Nephron progenitor cell (in vitro differentiated cells): ENCODE data around the gene PBOV1.

Experiments used
- DNase-seq: peaks from one replicate; pipeline ENCODE4 v3.0.0; 2021
- H3K27ac Mint-ChIP-seq: 2 replicates; pipeline ENCODE4 v1.8.0; 2021; ENCODE audit warnings: mild to moderate bottlenecking, moderate library complexity, mixed read lengths
- H3K27me3 Mint-ChIP-seq: 2 replicates; pipeline ENCODE4 v1.8.0; 2021; ENCODE audit warnings: mild to moderate bottlenecking, low read depth, mixed read lengths; ENCODE audit not compliant: poor library complexity
- H3K36me3 Mint-ChIP-seq: 2 replicates; pipeline ENCODE4 v1.8.0; 2021; ENCODE audit warnings: low read depth, mixed read lengths
- H3K4me1 Mint-ChIP-seq: 2 replicates; pipeline ENCODE4 v1.8.0; 2021; ENCODE audit warnings: mixed read lengths
- H3K4me3 Mint-ChIP-seq: 2 replicates; pipeline ENCODE4 v1.8.0; 2021; ENCODE audit warnings: mild to moderate bottlenecking, moderate library complexity, mixed read lengths
- H3K9me3 Mint-ChIP-seq: 2 replicates; pipeline ENCODE4 v1.8.0; 2021; ENCODE audit warnings: mild to moderate bottlenecking, moderate library complexity, mixed read lengths
- TF ChIP-seq, protein P1 (sequence below): fragments of 200-600 bp; sonication (generic); IDR thresholded peaks from 2 replicates; pipeline ENCODE4 v1.5.0; 2021; ENCODE audit warnings: antibody characterized with exemption

PBOV1 gene

DNA sequence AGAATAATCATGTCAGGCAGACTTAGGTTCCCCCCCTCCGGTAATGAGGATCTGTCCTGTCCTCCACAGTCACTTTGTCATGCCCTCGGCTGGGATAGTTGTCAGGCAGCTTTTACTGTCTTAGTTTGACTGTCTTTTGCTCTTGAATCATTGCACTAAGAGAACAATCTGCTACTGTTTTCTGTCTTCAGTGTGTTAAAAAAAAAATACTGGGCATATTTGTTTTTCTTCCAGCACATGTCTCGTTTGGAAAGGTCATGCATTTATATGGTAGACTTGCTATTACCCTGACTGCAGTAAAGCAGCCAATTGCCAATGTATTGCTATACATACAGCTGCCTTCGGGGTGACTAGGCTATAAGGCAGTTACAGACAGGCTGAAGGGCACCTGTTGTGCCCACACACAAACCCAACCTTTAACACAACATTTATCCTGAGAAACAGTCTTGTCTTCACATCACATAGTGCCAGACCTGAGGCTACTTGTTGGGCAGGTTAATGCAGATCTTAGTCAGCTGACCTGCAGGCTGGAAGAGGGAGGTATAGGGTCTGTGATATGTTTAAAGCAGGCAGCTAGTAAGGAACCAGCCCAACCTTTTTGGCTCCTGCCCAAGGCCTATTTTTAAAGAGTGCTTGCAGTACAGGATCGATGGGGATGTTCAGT is 29.9 kb downstream of the PBOV1 start:
- Mint-ChIP-seq H3K27ac (no peak overlapping the region), H3K4me3 (no peak overlapping the region), H3K9me3 (no peaks in the 10 kb centered on the region), H3K36me3 (no peaks in the 10 kb centered on the region), H3K4me1 (no peaks in the 10 kb centered on the region), H3K27me3 (peaks cover 7% of the 10 kb centered on the region)
- TF ChIP-seq, protein P1, sequence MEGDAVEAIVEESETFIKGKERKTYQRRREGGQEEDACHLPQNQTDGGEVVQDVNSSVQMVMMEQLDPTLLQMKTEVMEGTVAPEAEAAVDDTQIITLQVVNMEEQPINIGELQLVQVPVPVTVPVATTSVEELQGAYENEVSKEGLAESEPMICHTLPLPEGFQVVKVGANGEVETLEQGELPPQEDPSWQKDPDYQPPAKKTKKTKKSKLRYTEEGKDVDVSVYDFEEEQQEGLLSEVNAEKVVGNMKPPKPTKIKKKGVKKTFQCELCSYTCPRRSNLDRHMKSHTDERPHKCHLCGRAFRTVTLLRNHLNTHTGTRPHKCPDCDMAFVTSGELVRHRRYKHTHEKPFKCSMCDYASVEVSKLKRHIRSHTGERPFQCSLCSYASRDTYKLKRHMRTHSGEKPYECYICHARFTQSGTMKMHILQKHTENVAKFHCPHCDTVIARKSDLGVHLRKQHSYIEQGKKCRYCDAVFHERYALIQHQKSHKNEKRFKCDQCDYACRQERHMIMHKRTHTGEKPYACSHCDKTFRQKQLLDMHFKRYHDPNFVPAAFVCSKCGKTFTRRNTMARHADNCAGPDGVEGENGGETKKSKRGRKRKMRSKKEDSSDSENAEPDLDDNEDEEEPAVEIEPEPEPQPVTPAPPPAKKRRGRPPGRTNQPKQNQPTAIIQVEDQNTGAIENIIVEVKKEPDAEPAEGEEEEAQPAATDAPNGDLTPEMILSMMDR, result no peak
- no peak for DNase-seq

DNA sequence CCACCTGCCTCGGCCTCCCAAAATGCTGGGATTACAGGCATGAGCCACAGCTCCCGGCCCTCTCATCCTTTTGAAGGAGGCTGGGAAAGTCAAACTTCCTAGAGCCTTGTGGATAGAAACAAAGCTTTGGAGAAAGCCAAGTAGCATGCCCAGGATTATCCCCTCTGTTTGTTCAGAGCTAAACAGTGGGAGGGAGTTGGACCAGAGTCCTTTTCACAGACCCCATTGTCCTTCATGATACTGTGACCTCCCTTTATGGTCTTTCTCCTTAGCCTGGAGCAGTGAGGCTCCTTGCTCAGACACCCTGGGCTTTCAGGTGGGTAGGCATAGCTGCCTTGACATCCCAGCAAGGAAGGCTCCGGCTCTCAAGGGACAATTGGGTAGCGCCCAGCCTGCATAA is 31.1 kb downstream of the PBOV1 start:
- Mint-ChIP-seq H3K4me1 (no peaks in the 10 kb centered on the region), H3K27me3 (peaks cover 5% of the 10 kb centered on the region), H3K9me3 (no peaks in the 10 kb centered on the region), H3K27ac (no peak overlapping the region), H3K4me3 (no peak overlapping the region), H3K36me3 (no peaks in the 10 kb centered on the region)
- no peak for DNase-seq
- TF ChIP-seq, protein P1, result no peak

DNA sequence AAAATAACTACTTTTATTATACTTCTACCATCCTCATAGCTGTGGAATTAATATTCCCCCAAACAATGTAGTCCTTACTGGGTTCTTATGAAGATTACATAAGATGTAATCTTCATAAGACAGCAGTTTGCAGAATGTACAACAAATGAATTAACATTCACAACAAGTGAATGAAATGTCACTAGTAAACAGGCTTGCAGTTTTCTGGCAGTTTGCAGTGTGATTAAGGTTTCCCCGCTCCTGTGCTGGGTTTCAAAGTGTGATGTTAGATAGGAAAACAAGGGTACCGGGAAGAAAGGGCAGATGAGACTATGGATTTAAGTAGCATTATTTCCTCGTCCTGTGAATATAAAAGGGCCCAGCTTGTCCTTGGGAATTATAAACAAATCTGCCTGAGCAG is 34.1 kb downstream of the PBOV1 start:
- Mint-ChIP-seq H3K4me3 (no peak overlapping the region), H3K27ac (no peak overlapping the region), H3K27me3 (peaks cover 10% of the 10 kb centered on the region), H3K9me3 (peaks cover 4% of the 10 kb centered on the region), H3K4me1 (no peaks in the 10 kb centered on the region), H3K36me3 (no peaks in the 10 kb centered on the region)
- TF ChIP-seq, protein P1, result no peak
- DNase-seq, result no peak

DNA sequence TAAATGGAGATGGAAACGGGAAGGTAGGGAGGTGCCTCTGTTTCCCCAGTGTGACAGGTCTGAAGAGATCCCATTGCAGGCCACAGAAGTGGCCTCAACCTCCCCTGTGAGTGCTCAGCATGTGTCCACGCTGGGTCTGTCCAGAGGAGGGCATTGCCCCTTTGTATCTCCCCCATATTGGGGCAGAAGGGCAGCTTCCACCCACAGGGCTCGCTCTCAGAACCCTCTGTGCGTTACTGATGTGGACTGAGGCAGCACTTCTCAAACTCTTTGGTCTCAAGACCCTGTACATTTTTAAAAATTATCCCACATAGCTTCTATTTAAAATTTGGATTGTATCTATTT is 34.5 kb downstream of the PBOV1 start:
- H3K27ac Mint-ChIP-seq, result no peak overlapping the region
- no peak overlapping the region for H3K4me3 Mint-ChIP-seq
- no peak for DNase-seq
- peaks cover 14% of the 10 kb centered on the region for H3K27me3 Mint-ChIP-seq
- H3K4me1 Mint-ChIP-seq, result no peaks in the 10 kb centered on the region
- TF ChIP-seq, protein P1, result no peak
- no peaks in the 10 kb centered on the region for H3K36me3 Mint-ChIP-seq
- H3K9me3 Mint-ChIP-seq, result peaks cover 8% of the 10 kb centered on the region

DNA sequence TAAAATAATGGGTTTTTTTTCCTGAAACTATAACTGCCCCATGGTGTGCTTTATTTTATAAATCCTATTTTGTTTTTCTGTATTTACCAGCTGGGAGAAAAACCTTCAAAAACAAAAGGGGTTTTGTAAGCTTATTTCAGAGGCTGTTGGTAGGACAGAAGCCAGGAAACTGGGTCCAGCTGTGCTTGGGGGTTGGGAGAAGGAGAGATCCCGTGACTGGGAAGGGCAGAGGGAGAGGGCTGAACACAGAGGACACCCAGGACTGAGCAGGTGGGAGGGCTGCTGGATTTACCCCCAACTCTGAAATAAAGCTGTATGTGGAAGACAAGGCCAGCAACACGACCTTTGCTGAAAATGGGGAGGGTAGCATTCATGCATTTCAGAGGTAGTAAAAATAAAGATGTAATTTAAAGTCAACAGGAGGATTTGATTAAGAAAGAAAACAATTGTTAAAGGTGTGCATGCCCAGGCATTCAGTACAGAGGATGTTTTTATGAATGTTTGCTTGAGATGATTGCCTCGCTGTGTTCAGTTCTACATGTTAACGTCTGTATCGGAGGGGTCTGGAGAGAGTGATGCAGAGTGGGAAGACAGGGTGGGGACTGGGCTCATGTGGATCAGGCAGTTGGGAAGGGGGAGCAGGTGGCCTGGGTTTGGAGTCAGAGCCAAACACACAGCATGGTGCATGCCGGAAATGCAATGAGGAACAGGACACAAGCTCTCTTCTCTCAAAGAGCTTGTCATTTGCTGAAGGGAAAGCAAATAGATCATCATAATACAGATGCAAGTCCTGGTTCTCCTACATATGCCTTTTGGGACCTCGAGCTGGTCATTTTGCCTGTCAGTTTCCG is 35.1 kb downstream of the PBOV1 start:
- Mint-ChIP-seq H3K27ac (no peak overlapping the region), H3K27me3 (peaks cover 17% of the 10 kb centered on the region), H3K4me1 (no peaks in the 10 kb centered on the region), H3K4me3 (no peak overlapping the region), H3K36me3 (peaks cover 4% of the 10 kb centered on the region), H3K9me3 (peaks cover 13% of the 10 kb centered on the region)
- TF ChIP-seq, protein P1, result no peak
- DNase-seq, result no peak
